Body of pancreas (tissue), 4 donors: ENCODE data around the gene ACAP3.

Source experiments
- CTCF ChIP-seq, 7 experiments: fragments of 450-650 bp in 4 of 7; fragments of 200-600 bp in 3 of 7; sonication (generic) in 3 of 7; IDR thresholded peaks; one replicate each; pipeline ENCODE4 v1.5.1; 2016 to 2019; ENCODE audit warnings: antibody characterized with exemption in 7 of 7
- POLR2A ChIP-seq, 3 donors: fragments of 450-650 bp; IDR thresholded peaks; one replicate each; pipeline ENCODE4 v1.6.1; 2016; ENCODE audit warnings: antibody characterized with exemption in 3 of 3, mild to moderate bottlenecking in 2 of 3

- TF ChIP-seq CTCF (IDR thresholded peaks at IDR 0.05): no peak
- no peak for TF ChIP-seq POLR2A (IDR thresholded peaks at IDR 0.05)
These were observed 1.1 kb upstream of the ACAP3 start for GRCh38 chr1:1308756-1309250.
